ENCODE data around the gene RND2.

The RND2 gene

GRCh38 chr17:43069368-43069898, 44.4 kb downstream of the RND2 start:
- Mint-ChIP-seq H3K27me3 (no peaks in the 10 kb centered on the region), H3K4me3 (no peak overlapping the region), H3K36me3 (ENCODE audit: low read depth) (peaks cover 68% of the 10 kb centered on the region), H3K27ac (no peak overlapping the region), H3K9me3 (no peaks in the 10 kb centered on the region), H3K4me1 (ENCODE audit: low read depth) (no peaks in the 10 kb centered on the region)
- no peak for DNase-seq

- no peak overlapping the region for H3K27ac Mint-ChIP-seq
- H3K9me3 Mint-ChIP-seq = no peaks in the 10 kb centered on the region
- peaks cover 72% of the 10 kb centered on the region for H3K36me3 Mint-ChIP-seq (ENCODE audit: low read depth)
- H3K4me3 Mint-ChIP-seq = no peak overlapping the region
- H3K27me3 Mint-ChIP-seq = no peaks in the 10 kb centered on the region
- no peak for DNase-seq
- no peaks in the 10 kb centered on the region for H3K4me1 Mint-ChIP-seq (ENCODE audit: low read depth)
Observed at GRCh38 chr17:43070257-43070656, 45.2 kb downstream of the RND2 start.

- H3K4me3 Mint-ChIP-seq = no peak overlapping the region
- no peaks in the 10 kb centered on the region for H3K4me1 Mint-ChIP-seq (ENCODE audit: low read depth)
- DNase-seq = no peak
- no peak overlapping the region for H3K27ac Mint-ChIP-seq
- peaks cover 72% of the 10 kb centered on the region for H3K36me3 Mint-ChIP-seq (ENCODE audit: low read depth)
- H3K27me3 Mint-ChIP-seq = no peaks in the 10 kb centered on the region
- no peaks in the 10 kb centered on the region for H3K9me3 Mint-ChIP-seq
Observed at GRCh38 chr17:43070872-43071271, 45.8 kb downstream of the RND2 start.

GRCh38 chr17:43074869-43075268, 49.8 kb downstream of the RND2 start:
- Mint-ChIP-seq H3K36me3 (ENCODE audit: low read depth) (peaks cover 71% of the 10 kb centered on the region), H3K4me3 (no peak overlapping the region), H3K4me1 (ENCODE audit: low read depth) (no peaks in the 10 kb centered on the region), H3K27ac (no peak overlapping the region), H3K9me3 (no peaks in the 10 kb centered on the region), H3K27me3 (no peaks in the 10 kb centered on the region)
- no peak for DNase-seq

- no peak for DNase-seq
- Mint-ChIP-seq H3K36me3 (ENCODE audit: low read depth) (peaks cover 82% of the 10 kb centered on the region), H3K4me3 (no peak overlapping the region), H3K27me3 (no peaks in the 10 kb centered on the region), H3K9me3 (no peaks in the 10 kb centered on the region), H3K27ac (no peak overlapping the region), H3K4me1 (ENCODE audit: low read depth) (no peaks in the 10 kb centered on the region)
Observed at GRCh38 chr17:43079641-43080302, 54.7 kb downstream of the RND2 start.

All from activated T-cell treated with anti-CD3 and anti-CD28 coated beads, Interleukin-2, amount 50 U/mL, for 24 hours (primary cell).